K562 (cell line): ENCODE data around the gene DARS2. TPM values are rescaled to one million over a fixed set of nuclear protein-coding genes. Genes with fewer than 3 reads are reported as not detected.

Experiments
- BCL6 ChIP-seq: fragments of 250-450 bp; sonication (Bioruptor Pico); IDR thresholded peaks from 2 replicates; pipeline ENCODE4 v1.4.0; 2020
- CBFA2T3 ChIP-seq: fragments of 450-650 bp; IDR thresholded peaks from 2 replicates; pipeline ENCODE4 v1.6.1; 2017
- CBX3 ChIP-seq, 2 experiments: IDR thresholded peaks; 1 replicate in 1 of 2; 2 replicates in 1 of 2; pipeline ENCODE4 v1.6.1; 2012; ENCODE audit warnings: inconsistent platforms in 2 of 2, low read length in 2 of 2, borderline replicate concordance in 1 of 2, control low read depth in 1 of 2
- CCAR2 ChIP-seq: fragments of 200-400 bp; formaldehyde crosslinking; IDR thresholded peaks from 2 replicates; pipeline ENCODE4 v1.6.1; 2017; ENCODE audit warnings: mild to moderate bottlenecking, low read depth, low read length
- E2F8 ChIP-seq: fragments of 450-650 bp; IDR thresholded peaks from 2 replicates; pipeline ENCODE4 v1.7.1; 2018; ENCODE audit warnings: mild to moderate bottlenecking, low read depth; ENCODE audit not compliant: partially characterized antibody
- MECOM ChIP-seq: fragments of 250-450 bp; sonication (Bioruptor Pico); IDR thresholded peaks from 2 replicates; pipeline ENCODE4 v1.8.0; 2022; ENCODE audit warnings: inconsistent platforms
- MTA3 ChIP-seq: fragments of 450-650 bp; formaldehyde crosslinking; IDR thresholded peaks from 2 replicates; pipeline ENCODE4 v1.6.1; 2017; ENCODE audit warnings: mild to moderate bottlenecking, borderline replicate concordance
- NFXL1 ChIP-seq: fragments of 450-650 bp; formaldehyde crosslinking; IDR thresholded peaks from 2 replicates; pipeline ENCODE4 v1.4.0; 2021; ENCODE audit warnings: mild to moderate bottlenecking
- POLR2AphosphoS5 ChIP-seq: IDR thresholded peaks from 2 replicates; pipeline ENCODE4 v1.6.1; 2011; ENCODE audit warnings: mild to moderate bottlenecking, low read depth, low read length, moderate library complexity; ENCODE audit not compliant: control insufficient read depth, insufficient read depth
- SMAD1 ChIP-seq: fragments of 150-350 bp; IDR thresholded peaks from 2 replicates; pipeline ENCODE4 v1.6.1; 2014; ENCODE audit warnings: low read length, low read depth; ENCODE audit not compliant: partially characterized antibody
- SMARCE1 ChIP-seq: fragments of 450-650 bp; IDR thresholded peaks from 2 replicates; pipeline ENCODE4 v1.7.1; 2016; ENCODE audit warnings: mild to moderate bottlenecking
- SNAPC5 ChIP-seq: fragments of 250-450 bp; sonication (Bioruptor Pico); IDR thresholded peaks from 2 replicates; pipeline ENCODE4 v1.8.0; 2021; ENCODE audit warnings: moderate library complexity, mild to moderate bottlenecking, inconsistent platforms
- TSC22D4 ChIP-seq: fragments of 450-650 bp; IDR thresholded peaks from 2 replicates; pipeline ENCODE4 v1.6.1; 2016; ENCODE audit warnings: missing genetic modification characterization, missing biosample characterization, control low read depth
- ZBTB8A ChIP-seq: fragments of 450-650 bp; IDR thresholded peaks from 2 replicates; pipeline ENCODE4 v1.6.1; 2018; ENCODE audit warnings: mild to moderate bottlenecking, moderate library complexity; ENCODE audit not compliant: partially characterized antibody
- ZNF282 ChIP-seq: sonication (generic); formaldehyde crosslinking; IDR thresholded peaks from 2 replicates; pipeline ENCODE4 v1.8.1; 2023; ENCODE audit warnings: missing genetic modification reagents
- ZNF384 ChIP-seq: IDR thresholded peaks from 2 replicates; pipeline ENCODE4 v1.6.1; 2012; ENCODE audit warnings: low read depth, low read length, improper control_type of control experiment
- ZNF644 ChIP-seq: fragments of 200-800 bp; sonication (Bioruptor generic); IDR thresholded peaks from 2 replicates; pipeline ENCODE4 v1.6.1; 2016; ENCODE audit warnings: low read depth, missing genetic modification characterization, missing compliant biosample characterization
- ZNF717 ChIP-seq: fragments of 250-450 bp; sonication (Bioruptor Pico); IDR thresholded peaks from 2 replicates; pipeline ENCODE4 v1.5.0; 2021
- polyA plus RNA-seq, 8 experiments: library from polyadenylated mRNA; depleted of rRNA in 4 of 8; stranded (reverse) in 5 of 8; unstranded in 3 of 8; fragments of >200 nt; fragmentation: Nextera tagmentation in 2 of 8; fragmentation: Illumina TruSeq in 1 of 8; extraction: Ambion mirVana in 2 of 8; extraction: Trizol in 1 of 8; gene quantifications; 2 replicates each; pipeline versions ENCODE4 v1.2.1 to v1.2.3, GENCODE V29; 2011 to 2014; ENCODE audit warnings: inconsistent platforms in 1 of 8, missing spikeins in 1 of 8
- total RNA-seq, 7 experiments: library from RNA; depleted of rRNA in 6 of 7; stranded (reverse); fragments of >200 nt in 6 of 7; fragmentation: Illumina TruSeq in 2 of 7; extraction: Trizol in 2 of 7; gene quantifications; 2 replicates each; pipeline versions ENCODE4 v1.2.1 to v1.2.3, GENCODE V29; 2011 to 2021; ENCODE audit warnings: low replicate concordance in 1 of 7
- TF ChIP-seq, protein P1 (sequence below): fragments of 250-450 bp; sonication (Bioruptor Pico); IDR thresholded peaks from 2 replicates; pipeline ENCODE4 v1.5.0; 2022; ENCODE audit warnings: mild to moderate bottlenecking
- TF ChIP-seq, protein P2 (sequence below): fragments of 450-650 bp; formaldehyde crosslinking; IDR thresholded peaks from 2 replicates; pipeline ENCODE4 v1.4.0; 2020; ENCODE audit warnings: mild to moderate bottlenecking, moderate library complexity
- TF ChIP-seq, protein P3 (sequence below): fragments of 250-450 bp; sonication (Bioruptor Pico); IDR thresholded peaks from 2 replicates; pipeline ENCODE4 v1.5.0; 2021; ENCODE audit warnings: mild to moderate bottlenecking, borderline replicate concordance

The DARS2 gene
- total and polyA plus RNA-seq, 9 of the 15 experiments (the other 6 are each of a cell fraction or from before 2014, with no cell fraction given): 36.4 to 96.7 (median 68.6) TPM

- TF ChIP-seq MTA3 (peak; percentile 98), SMARCE1 (no peak), CBFA2T3 (no peak), SNAPC5 (CRISPR knock-in tag) (no peak), ZNF717 (no peak), SMAD1 (peak; percentile 98), CCAR2 (no peak), ZNF282 (CRISPR knock-in tag) (no peak), CBX3 (IDR thresholded peaks at IDR 0.05; ENCODE audit: borderline replicate concordance in 1 of 2, low read length in 2 of 2) (no peak), MECOM (CRISPR knock-in tag) (no peak), BCL6 (CRISPR knock-in tag) (peak; percentile 54; the same call in 1 of the 2 replicates), ZNF644 (tag) (no peak; the same call in 1 of the 2 replicates), E2F8 (peak; percentile 82), NFXL1 (CRISPR knock-in tag) (0 out of 2 replicates have a peak, but pooled peaks have one; percentile 29), POLR2AphosphoS5 (peak; percentile 100), ZNF384 (no peak), ZBTB8A (no peak), TSC22D4 (tag) (no peak)
- TF ChIP-seq, protein P1, sequence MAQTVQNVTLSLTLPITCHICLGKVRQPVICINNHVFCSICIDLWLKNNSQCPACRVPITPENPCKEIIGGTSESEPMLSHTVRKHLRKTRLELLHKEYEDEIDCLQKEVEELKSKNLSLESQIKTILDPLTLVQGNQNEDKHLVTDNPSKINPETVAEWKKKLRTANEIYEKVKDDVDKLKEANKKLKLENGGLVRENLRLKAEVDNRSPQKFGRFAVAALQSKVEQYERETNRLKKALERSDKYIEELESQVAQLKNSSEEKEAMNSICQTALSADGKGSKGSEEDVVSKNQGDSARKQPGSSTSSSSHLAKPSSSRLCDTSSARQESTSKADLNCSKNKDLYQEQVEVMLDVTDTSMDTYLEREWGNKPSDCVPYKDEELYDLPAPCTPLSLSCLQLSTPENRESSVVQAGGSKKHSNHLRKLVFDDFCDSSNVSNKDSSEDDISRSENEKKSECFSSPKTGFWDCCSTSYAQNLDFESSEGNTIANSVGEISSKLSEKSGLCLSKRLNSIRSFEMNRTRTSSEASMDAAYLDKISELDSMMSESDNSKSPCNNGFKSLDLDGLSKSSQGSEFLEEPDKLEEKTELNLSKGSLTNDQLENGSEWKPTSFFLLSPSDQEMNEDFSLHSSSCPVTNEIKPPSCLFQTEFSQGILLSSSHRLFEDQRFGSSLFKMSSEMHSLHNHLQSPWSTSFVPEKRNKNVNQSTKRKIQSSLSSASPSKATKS (CRISPR knock-in tag): peak; percentile 88; the same call in 1 of the 2 replicates
- TF ChIP-seq, protein P2, sequence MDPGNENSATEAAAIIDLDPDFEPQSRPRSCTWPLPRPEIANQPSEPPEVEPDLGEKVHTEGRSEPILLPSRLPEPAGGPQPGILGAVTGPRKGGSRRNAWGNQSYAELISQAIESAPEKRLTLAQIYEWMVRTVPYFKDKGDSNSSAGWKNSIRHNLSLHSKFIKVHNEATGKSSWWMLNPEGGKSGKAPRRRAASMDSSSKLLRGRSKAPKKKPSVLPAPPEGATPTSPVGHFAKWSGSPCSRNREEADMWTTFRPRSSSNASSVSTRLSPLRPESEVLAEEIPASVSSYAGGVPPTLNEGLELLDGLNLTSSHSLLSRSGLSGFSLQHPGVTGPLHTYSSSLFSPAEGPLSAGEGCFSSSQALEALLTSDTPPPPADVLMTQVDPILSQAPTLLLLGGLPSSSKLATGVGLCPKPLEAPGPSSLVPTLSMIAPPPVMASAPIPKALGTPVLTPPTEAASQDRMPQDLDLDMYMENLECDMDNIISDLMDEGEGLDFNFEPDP (CRISPR knock-in tag): no peak
- TF ChIP-seq, protein P3, sequence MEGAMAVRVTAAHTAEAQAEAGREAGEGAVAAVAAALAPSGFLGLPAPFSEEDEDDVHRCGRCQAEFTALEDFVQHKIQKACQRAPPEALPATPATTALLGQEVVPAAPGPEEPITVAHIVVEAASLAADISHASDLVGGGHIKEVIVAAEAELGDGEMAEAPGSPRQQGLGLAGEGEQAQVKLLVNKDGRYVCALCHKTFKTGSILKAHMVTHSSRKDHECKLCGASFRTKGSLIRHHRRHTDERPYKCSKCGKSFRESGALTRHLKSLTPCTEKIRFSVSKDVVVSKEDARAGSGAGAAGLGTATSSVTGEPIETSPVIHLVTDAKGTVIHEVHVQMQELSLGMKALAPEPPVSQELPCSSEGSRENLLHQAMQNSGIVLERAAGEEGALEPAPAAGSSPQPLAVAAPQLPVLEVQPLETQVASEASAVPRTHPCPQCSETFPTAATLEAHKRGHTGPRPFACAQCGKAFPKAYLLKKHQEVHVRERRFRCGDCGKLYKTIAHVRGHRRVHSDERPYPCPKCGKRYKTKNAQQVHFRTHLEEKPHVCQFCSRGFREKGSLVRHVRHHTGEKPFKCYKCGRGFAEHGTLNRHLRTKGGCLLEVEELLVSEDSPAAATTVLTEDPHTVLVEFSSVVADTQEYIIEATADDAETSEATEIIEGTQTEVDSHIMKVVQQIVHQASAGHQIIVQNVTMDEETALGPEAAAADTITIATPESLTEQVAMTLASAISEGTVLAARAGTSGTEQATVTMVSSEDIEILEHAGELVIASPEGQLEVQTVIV: peak; percentile 67; the same call in 1 of the 2 replicates
Measured at GRCh38 chr1:173867753-173868265, 43.3 kb downstream of the DARS2 start, which contains the start of gene GAS5 (continued).
